ENCODE results near the gene LPP.

LPP gene

DNA sequence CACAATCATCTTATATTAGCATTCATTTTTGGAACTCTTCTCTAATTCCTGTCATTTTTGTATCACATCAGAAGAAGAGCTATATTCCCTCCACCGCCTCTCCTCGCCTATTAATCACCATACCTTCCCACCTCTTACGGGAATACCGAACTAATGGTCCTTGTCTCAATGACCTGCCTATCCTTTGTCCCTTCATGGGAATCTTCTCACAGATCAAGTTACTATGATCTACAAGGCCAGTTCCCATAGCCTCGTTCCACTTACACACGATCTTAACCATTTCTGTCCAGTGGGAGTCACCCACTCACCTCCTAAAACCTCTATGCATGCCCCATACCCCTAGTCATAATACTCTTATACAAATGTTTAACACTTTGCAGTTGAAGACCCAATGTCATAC is 675.2 kb downstream of the LPP start:
- no peak for DNase-seq

DNA sequence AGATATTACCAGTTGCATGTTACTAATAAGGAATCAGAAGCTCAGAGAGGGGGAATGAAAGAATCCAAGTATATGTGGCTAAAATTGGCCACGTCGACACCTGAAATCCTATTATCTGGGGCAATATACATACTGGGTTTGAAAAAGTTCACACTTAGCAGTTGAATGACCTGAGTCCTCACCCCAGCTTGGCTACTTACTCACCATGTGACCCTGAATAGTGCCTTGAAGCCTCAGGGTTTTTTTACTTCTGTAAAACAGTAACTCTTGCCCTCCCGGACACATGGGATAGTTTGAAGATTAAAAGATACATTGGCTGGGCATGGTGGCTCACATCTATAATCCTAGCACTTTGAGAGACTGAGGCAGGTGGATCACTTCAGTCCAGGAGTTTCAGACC is 675.6 kb downstream of the LPP start:
- no peak for DNase-seq

GRCh38 chr3:188830893-188831292 is 676.9 kb downstream of the LPP start:
- no peak for DNase-seq

DNA sequence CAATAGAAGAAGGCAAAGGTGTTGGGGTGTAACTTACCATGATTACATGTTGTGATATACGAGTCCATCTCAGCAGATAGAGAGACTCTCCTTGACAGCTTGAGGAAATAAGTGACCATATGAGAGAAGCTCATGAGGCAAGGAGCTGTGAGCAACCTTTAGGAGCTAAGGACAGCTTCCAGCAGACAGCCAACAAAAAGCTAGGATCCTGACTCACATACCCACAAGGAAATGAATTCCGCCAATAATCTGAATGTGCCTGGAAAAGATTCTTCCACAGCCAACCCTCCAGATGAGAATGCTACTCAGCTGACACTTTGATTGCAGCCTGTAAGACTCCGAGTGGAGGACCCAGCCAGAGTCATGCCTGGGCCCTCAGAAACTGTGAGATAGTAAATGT is 678.2 kb downstream of the LPP start:
- no peak for DNase-seq

- no peak for DNase-seq
These were observed 679.2 kb downstream of the LPP start for GRCh38 chr3:188832961-188833721.

DNA sequence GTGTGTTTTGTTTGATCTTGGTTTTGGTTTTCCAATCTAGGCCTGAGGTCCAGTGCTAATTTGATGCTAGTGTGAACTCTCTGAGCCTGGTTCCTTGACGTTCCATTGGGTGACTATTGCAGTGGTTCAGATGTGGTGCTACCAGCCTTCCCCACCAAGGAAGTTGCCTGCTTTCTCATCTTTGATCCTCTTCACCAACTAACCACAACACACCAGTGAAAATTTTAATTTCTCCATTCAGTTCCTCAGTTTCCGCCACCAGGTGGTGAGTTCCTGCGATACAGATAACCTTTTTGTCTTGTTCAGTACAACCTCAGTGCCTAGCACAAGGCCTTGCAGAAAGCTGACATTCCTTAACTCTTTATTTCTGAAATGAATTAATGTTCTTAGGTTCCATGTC is 680.4 kb downstream of the LPP start:
- no peak for DNase-seq

- no peak for DNase-seq
These were observed 685.3 kb downstream of the LPP start for GRCh38 chr3:188839187-188839695.

- DNase-seq: no peak
These were observed 686.3 kb downstream of the LPP start for GRCh38 chr3:188840290-188840689.

GRCh38 chr3:188841906-188842305 is 687.9 kb downstream of the LPP start:
- DNase-seq: no peak

DNA sequence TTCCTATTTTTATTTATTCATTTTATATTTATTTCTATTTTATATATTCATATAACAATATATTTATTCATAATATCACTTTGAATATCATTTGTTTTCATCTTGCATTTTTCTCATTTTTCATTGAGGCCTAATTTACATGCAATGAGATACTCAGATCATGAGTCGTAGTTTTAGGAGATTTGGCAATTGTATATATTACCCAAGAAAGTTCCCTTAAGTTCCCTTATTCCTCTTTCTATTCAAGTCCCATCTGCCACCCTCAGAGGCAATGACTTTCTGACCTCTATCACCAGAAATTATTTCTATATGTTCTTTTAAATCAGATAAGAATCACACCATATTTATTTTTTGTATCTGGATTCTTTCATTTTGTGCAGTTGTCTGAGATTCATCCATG is 688.7 kb downstream of the LPP start:
- no peak for DNase-seq

DNA sequence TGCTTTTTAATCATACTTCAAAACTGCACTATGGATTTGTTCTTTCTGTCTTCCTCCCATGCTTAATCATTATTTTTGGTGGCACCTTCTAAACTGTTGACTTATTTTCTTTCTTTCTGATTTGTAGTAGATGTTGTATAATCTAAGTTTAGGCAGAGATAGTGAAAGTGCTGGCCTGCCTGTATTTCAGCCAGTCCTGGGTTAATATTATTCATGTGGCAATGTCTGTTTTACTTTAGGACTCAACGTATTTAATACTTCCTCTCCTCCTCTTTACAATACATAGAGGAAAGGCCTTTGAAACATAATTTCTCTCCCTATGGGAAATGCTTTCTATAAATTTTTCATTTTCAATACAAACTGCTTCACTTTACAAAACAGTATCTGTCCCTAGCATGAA is 690.1 kb downstream of the LPP start:
- no peak for DNase-seq

- no peak for DNase-seq
These were observed 691.6 kb downstream of the LPP start for GRCh38 chr3:188845514-188845913.

DNA sequence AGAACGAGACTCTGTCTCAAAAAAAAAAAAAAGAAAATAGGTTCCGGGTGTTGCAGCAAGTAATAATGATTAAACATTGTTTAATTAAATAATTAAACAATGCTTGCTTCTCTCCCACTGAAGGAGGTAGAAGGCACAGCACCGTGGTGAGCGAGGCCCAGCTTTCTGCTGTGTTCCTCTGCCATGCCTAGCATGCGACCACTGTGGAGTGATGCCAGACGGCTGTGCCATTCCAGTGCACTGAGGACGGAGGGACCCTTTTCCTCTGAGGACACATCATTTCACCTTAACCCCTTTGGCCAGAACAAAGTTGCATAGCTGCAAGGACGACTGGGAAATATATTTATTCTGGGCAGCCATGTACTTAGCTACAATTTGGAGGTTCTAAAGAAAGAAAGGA is 695.0 kb downstream of the LPP start:
- DNase-seq: no peak

DNA sequence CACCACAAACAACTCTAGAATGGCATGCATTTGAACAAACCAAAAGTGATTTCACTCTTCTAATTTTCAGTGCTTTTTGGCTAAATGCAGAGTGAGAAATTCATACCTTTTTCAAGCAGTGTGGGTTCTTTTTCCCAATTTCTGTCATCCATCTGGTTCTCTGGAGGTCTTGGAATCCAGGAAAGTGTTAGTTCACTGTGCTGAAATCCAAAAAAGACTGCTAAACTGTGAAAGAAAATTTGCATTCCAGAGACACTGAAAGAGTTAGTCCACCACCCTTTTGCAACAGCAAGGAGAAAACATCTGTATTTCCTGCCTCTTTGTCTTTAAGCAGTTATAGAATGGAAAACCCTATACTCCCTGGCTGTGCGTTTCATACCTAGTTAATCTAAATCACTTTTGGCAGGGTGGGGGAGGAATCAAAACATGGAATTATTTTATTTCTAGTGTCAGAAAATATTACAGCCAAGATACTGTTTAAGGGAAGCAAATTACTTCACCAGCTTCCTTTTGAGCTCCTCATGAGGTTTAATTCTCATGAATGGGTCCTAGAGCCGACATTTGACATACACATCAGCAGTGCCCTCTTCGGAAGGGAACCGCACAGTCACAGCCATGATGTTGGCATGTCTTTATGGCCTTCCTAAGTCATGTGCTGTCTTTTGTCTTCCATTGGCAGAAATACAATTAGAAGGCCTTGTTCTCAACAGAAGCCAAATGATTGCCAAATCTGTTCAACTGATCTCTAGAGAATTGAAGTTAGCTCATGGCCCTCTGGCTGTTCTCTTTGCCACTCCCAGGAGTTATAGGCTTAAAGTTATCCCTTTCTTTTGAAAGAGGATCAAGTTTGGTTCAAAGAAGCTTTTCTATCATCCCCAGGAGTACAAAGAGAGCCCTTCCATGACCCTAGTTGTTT is 700.2 kb downstream of the LPP start:
- no peak for DNase-seq

- no peak for DNase-seq
These were observed 700.8 kb downstream of the LPP start for GRCh38 chr3:188854772-188855149.

DNA sequence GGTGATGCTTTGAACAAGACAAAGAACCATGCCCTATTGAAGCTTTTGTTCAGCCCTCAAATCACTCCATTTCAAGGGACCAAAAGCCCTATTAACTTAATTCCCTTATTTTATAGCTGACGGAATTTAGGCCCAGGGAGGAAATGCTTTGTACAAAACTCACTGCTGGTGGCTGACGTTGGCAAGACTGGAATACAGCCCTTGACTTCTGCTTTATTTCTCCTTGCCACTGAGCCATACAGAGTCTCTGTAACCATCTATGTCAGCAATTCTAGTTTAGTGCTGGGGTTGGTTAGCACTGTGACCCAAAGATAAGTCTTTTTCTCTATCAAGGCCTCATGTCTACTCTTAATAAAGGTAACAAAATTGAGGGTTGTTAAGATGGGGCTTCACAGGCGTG is 701.7 kb downstream of the LPP start:
- no peak for DNase-seq

GRCh38 chr3:188860147-188860546 is 706.2 kb downstream of the LPP start:
- no peak for DNase-seq

GRCh38 chr3:188861842-188862744 is 708.1 kb downstream of the LPP start:
- no peak for DNase-seq

GRCh38 chr3:188863999-188864406 is 710.0 kb downstream of the LPP start:
- DNase-seq: no peak

DNA sequence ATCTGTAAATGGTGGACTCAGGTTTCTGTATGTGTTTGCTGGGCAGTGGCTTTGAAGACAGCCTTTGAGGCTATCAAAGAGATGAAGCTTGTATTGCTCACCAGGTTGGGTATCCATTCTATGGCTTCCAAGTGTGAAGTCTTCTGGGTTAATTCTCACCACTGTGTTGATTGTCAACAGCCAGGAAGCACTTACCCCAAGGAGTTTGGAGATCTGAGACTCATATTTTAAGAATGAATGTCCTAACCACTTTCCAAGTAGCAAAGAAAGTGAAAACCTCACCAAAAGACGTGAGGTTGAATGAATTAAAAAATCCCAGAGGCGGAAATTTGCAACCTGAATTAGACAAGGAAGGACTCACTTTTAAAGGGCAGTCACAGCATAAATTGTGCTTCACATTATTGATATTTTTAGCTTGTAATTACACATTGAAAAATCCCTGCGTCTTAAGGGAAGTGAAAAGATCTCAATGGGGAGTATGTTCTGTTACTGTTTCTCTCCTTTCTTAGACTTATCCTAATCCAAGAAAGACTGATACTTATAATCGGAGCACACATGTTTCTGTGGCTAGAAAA is 713.8 kb downstream of the LPP start:
- DNase-seq: no peak

DNA sequence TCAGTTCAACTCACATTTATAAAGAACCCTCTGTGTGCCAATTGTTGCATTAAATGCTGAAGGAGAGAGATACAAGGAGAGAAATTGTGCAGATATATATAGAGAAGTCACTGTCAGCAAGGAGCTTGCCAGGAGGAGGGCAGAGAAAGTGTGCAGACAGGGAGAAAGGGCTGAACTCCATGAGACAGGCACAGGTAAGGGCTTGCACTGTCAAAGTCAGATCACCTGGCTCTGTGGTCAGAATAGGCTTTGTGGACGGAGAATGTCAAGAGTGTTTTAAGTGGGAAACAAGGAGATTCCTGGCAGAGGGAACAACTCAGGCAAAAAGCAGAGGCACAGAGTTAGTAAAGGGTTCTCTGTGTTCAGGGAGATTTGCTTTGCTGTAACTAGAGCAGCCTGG is 714.8 kb downstream of the LPP start:
- DNase-seq: no peak

- no peak for DNase-seq
These were observed 715.7 kb downstream of the LPP start for GRCh38 chr3:188869628-188870027.

GRCh38 chr3:188870431-188870830 is 716.5 kb downstream of the LPP start:
- DNase-seq: no peak
